Femur (tissue), 1 donor: ENCODE results near the gene RAPH1.
"Not testable (repeated sequence)": the region's sequence is repeated elsewhere in the genome, so short reads cannot be mapped to it uniquely, and the experiment has no call there.

Experiments used
- DNase-seq: peaks from one replicate; pipeline ENCODE4 v3.0.0-alpha.2; 2017

Gene RAPH1

DNA sequence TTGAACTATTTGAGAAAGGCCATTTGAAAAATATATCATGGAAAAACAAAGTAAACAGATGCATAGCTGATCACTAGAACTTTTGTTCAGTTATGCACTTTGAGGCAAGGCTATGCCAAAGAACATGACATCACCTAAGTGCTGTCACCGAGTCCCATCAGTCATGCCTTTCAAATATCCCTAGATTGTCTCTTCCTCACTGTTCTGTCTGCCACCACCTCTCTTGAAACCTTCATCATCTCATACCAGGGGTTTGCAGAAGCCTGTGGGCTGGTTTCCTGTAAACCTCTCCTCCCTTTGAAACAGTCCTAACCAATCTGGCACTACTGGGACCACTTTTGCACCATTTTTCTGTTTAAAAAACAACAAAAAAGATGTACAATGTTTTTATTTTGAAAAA is 12.3 kb upstream of the RAPH1 start:
- DNase-seq, result no peak

DNA sequence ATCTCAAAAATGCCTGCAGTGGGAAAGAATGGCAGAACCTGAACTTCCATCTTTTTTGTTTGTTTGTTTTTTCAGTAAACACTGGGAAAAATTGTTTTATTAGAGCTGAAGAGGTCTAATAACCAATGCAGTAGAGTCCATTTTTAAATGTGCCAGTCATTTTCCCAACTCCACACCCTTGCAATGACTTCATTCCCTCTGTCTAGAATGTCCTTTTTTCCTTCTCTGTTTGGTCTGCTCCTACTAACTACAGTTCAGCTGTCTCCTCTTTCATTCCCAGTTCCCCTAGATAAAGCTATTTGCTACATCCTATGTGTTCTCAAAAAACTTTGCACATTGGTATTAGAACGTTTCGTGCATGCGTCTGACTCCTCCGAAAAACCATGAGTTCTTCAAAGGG is 9.3 kb upstream of the RAPH1 start:
- DNase-seq, result no peak

DNA sequence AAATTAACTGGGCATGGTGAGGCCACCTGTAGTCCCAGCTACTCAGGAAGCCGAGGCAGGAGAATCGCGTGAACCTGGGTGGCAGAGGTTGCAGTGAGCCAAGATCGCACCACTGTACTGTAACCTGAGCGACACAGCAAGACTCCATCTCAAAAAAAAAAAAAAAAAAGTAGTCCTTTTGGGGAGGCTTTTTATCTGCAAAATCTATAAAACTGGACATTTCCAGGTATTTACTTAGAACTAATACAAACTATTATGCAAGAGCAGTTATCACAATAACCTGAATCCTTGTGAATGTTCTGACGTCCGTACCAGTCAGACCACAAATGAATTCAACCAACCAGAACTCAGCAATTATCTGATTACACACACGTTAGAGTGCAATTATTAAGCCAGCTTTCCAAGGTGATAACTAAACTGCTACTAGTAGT is 8.8 kb upstream of the RAPH1 start:
- DNase-seq, result no peak

DNA sequence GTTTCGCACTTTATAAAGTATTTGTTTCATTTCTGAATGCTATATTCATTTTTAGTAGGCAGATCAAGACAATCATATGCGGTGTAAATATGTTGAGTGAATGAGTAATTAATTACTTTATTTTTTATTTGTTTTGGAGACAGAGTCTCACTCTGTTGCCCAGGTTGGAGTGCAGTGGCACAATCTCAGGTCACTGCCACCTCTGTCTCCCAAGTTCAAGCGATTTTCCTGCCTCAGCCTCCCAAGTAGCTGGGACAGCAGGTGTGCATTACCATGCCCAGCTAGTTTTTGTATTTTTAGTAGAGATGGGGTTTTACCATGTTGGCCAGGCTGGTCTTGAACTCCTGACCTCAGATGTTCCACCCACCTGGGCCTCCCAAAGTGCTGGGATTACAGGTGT is 5.5 kb upstream of the RAPH1 start:
- DNase-seq, result not testable (repeated sequence)

DNA sequence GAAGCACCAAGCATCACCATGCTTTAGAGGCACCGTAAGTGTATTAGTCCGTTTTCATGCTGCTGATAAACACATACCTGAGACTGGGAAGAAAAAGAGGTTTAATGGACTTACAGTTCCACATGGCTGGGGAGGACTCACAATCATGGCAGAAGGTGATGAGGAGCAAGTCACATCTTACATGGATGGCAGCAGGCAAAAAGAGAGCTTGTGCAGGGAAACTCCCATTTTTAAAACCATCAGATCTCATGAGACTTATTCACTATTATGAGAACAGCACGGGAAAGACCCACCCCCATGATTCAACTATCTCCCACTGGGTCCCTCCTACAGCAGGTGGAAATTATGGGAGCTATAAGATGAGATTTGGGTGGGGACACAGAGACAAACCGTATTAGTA is 3.1 kb upstream of the RAPH1 start:
- not testable (repeated sequence) for DNase-seq

DNA sequence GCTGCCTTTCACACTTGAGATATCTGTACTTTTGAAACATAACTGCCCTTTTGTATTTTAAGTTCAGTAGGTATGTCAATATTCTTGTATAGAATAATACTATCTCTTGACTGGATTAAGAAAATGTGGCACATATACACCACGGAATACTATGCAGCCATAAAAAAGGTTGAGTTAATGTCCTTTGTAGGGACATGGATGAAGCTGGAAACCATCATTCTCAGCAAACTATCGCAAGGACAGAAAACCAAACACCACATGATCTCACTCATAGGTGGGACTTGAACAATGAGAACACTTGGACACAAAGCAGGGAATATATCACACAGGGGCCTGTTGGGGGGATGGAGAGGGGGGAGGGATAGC is 1.5 kb upstream of the RAPH1 start:
- not testable (repeated sequence) for DNase-seq

DNA sequence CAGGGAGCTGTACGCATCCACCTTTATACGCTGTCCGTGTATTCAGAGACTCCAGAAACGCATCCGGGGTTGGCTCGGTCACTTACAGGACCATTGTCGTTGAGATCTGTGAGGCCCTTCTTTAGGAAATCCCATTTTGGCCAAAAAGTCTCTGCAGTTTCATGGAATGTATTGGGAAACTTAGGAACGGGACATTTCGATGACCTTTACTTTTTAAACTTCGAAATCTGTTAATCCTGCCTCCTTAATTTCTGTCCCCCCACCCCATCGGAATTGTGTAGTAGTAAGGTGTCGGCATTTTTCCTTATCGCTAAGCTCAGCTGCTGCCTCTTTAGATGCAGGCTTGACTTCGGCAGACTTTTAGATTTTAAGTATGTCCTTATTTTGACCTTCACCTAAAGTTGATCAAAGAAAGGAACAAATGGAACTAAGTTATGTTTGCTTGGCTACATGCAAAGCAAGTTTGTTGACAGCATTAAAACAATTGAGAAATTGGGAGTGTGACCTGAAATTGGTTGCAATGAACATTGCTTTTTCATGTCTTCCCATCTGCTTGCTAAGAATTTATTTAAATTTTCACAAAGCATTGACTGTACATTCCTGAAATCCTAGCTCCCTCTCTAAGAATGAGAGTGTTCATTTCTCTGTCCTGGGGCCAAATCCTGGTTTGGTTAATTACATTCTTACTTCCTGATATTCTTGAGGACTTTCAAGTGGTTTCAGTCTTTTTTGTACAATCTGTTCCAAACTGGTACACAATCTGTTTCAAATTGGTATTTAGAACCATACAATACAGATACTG is 884 bp upstream of the RAPH1 start:
- DNase-seq, result no peak

DNA sequence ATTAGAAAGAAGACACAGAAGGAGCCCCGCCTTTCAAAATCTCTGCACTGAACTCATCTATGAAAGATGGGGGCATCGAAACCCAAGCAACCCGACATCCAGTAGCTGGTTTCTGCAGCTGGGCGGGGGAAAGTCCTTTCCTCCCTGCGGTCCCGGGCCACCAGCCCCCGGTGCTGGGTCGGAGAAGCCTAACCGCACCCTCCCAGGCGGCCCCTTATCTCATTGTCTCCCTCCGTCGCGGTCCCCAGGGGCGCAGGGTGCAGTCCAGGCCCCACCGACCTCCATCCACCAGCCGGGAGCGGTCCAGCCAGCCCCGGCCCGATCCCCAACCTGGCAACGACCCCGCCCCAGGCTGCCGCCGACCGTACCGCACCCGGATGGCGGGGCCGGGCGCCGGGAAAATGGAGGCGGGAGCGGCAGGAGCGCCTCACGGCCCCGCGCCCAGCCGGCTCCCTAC is 452 bp downstream of the RAPH1 start:
- DNase-seq, result peak; percentile 68

DNA sequence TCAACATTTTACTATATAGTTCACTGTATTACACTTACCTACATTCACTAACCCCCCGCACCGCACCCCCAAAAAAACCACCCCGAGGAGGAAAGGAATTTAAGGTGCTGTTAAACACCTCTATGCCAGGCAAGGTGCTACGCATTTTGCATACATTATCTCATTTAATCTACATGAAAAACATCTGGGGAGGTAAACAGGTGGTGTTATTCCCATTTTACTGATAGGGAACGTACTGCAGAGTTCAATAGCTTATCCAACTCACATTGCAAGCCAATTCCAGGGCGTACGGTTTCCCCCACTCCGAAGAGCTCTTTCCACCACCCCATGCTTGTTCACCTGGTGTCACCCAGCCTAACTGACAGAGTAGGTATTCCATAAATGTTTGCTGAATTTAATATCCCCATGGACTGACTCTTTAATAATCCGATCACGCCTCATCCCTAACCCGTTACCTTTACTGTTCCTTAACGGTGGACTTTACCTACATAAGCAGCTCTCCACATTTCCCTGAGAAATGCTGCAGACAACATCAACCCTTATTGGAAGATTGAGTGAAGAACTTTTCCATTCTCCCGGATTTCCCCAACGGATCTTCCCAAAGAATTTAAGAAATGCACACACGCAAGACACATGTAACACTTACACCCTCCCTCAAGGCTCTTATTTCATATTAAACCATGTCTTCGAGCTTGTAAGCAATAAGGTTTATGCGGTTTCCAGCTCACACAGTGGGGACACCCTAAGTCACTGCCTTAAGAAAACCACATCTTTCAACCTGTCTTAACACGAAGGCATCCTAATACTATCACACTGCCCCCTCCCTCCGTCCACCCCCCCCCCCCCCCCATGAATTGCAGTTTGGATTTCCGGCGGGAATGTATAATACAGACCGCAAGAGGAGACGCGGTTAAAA is 1.2 kb downstream of the RAPH1 start:
- DNase-seq, result peak; percentile 32

DNA sequence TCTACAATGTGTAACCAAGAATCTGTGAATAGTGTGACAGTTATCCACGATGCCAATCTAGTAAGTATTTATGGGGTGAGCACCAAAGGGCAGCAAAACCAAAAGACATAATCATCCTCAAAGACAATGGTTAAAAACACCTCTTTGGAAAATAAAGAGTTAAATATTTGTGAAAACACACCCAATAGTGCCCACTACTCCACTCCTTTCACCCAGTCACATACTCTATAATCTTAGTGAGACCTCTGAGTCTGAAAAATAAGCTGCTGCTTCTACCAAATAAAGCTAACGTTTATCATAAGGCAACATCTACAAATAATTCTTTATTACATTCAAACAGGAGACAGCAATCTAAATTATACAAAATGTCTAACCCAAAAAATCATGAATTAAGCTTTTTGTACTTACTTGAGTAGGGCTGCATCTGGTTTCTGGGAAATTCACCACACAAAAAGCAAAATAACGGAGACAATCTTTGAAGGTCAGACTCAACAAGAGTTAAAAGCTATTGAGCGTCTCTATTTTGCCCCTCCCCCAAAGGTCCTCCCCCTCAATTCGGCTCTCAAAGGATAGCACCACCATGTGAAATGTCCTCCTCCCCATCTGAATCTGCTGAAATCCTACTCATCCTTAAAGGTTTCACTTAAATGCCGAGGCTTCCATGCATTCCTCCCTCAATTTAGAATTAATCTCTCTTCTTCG is 2.0 kb downstream of the RAPH1 start:
- peak; percentile 47 for DNase-seq

DNA sequence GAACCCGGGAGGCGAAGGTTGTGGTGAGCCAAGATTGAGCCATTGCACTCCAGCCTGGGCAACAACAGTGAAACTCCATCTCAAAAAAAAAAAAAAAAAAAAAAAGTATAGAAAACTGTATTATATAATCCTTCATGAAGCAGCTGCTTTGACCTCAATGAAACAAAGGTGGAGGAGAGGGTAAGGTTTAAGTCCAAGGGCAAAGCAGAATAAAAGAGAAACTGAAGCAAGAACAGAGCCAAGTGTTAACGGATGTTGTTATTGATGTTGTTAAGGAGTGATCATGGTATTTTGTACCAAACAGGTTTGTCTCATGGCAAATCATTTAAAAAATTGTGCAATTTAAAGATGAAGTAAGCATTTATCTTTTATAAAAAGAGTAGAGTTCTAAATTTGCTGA is 7.4 kb downstream of the RAPH1 start:
- no peak for DNase-seq

DNA sequence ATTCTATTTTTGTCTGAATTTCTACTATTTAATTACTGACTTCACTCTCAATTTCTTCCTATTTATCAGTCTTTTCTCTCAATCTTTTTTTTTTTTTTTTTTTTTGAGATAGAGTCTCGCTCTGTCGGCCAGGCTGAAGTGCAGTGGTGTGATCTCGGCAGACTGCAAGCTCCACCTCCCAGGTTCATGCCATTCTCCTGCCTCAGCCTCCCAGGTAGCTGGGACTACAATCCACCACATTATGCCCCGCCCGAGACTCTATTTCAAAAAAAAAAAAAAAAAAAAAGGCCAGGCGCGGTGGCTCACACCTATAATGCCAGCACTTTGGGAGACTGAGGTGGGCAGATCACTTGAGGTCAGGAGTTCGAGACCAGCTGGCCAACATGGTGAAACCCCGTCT is 21.8 kb downstream of the RAPH1 start:
- not testable (repeated sequence) for DNase-seq

DNA sequence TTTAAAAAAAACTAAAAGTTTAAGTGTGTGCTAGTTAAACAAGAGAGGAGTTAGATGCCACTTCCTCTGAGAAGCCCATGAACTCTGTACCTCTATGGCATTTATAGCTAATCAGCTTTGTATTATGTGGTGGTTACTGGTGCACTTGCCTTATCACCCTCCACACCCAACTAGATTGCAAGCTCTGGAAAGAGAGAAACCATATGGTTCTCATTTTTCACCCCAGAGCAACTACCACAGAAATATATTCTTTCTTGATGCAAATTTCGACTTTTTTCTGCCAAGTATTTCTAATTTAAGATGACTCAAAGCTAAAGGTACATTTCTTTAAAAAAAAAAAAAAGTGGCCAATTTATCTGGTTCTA is 24.2 kb downstream of the RAPH1 start:
- no peak for DNase-seq

DNA sequence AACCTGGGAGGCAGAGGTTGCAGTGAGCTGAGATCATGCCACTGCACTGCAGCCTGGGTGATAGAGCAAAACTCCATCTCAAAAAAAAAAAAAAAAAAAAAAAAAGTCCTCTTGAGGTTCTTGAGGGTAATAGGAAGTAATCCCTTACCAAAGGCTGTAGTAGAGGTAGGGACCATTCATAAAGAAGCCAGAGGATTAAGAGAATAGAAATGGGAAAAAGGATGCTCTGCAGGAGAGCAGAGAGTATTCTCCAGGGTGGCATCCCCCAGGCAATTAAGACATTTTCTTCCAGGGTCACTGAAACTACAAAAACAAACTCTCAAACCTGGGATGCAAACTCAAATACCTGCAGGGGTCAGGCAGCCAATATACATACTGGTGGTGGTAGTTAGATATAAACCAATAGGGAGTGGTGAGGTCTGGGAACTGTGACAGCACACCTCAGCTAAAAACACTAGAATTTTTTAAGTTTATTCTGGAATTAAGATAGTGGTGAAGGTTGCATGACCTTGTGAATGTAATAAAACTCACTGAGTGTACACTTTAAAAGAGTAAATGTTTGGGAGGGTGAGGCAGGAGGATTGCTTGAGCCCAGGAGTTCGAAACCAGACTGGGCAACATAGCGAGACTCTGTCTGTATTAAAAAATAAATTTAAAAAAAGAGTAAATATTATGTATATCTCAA is 24.7 kb downstream of the RAPH1 start:
- DNase-seq, result no peak

DNA sequence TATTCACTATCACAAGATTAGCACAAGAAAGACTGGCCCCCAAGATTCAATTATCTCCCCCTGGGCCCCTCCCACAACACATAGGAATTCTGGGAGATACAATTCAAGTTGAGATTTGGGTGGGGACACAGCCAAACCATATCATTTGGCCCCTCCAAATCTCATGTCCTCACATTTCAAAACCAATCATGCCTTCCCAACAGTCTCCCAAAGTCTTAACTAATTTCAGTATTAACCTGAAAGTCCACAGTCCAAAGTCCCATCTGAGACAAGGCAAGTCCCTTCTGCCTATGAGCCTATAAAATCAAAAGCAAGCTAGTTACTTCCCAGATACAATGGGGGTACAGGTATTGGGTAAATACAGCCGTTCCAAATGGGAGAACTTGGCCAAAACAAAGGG is 31.6 kb downstream of the RAPH1 start:
- not testable (repeated sequence) for DNase-seq

DNA sequence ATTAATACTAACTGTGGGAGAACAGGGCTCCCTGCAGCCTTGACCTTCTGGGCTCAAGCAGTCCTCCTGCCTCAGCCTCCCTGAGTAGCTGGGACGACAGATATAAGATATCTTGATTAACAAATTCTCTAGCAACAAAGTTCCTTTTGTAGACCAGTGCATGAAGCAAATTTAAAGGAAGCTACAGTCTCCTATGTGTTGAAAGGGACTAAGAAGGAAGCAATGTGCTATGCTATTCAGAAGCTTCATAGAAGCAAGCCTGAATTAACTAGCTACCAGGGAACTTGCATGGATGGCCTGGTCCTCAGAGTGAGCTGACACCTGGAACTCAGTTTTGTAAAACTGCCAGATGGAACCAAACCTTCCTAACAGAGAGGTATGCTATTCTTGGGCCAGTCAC is 33.2 kb downstream of the RAPH1 start:
- DNase-seq, result no peak

DNA sequence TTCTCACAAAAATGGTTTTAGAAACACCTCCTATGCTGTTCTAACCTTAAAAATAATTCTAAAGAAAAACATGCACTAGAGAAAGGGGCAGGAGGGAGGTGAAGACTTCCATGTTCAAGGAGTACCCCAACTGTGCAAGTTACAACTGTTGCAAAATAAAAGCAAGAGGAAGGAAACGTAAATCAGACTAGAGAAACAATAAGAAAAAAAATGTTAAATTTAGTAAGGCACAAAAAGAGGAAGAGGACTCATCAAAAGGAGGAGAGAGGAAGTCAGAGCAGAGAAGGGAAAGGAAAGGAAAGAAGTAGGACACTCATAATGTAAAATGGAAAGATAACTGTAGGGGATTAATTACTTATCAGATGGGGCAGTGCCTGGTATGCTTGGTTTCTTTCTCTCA is 34.1 kb downstream of the RAPH1 start:
- no peak for DNase-seq

DNA sequence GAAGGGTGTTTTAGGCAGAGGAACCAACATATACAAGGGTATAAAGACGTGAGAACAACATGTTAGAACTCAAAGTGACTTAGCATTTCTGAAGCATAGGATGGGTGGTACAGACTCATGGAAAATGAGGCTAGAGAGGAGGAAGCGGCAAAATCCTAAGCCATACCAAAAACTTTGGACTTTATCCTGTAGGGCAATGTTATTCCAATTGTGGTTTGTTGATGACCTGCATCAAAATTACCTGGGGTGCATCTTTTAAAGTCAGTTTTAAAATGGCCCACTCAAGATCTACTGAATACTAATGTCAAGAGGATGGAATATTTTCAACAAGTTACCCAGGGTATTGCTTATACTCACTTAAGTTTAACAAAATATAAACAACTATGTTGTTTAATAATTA is 34.8 kb downstream of the RAPH1 start:
- DNase-seq, result no peak

DNA sequence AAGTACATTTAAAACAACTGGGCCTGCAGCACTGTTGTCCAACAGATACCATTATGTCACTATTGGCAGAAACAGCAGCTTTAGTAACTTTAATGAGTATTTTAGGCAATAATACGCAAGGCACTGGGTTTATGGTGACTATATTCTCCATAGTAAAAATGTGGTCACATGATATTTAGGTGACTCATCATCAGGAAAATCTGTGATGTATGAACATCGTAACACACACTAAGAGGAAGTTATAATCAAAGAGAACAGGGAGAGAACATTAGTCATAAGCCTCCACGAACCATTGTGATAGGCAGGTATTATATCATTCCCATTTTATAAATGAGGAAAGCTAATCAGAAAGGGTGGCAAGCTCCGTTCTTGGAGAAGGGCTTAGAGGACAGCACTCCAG is 36.9 kb downstream of the RAPH1 start:
- no peak for DNase-seq

DNA sequence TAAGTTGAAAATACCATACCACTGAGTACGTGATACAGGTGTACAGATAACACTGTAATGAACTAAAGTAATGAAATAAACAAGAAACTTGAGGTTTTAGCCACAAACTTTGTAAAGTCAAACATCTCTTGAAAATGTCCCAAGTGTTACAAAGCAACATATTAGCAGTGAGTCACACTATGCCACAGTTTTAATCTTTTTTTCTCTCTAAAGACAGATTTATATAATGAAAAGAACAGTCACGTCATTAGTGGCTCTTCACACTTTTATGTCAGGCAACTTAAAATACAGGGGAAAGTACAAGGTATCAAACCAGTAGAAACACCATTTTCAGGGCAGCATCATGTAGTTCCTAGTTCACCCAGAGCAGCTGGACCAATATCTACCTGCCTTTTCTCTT is 42.1 kb downstream of the RAPH1 start:
- DNase-seq, result no peak

DNA sequence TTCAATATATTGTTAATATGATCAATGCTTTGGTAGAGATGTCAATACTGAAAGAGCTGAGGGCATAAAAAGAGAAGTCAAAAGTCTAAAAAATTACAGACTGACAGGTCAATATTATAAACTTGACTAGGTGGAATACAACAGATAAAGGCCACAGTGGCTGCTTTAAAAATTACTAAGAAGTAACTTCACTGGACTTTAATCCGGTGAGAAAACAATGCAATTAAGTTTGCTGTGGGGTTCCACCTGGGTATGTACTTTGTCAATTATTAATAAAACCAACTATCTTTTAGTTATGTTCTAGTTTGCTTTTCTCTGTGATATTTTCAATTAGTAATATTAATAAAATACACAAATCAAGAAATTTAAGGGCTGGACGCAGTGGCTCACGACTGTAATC is 44.7 kb downstream of the RAPH1 start:
- no peak for DNase-seq

DNA sequence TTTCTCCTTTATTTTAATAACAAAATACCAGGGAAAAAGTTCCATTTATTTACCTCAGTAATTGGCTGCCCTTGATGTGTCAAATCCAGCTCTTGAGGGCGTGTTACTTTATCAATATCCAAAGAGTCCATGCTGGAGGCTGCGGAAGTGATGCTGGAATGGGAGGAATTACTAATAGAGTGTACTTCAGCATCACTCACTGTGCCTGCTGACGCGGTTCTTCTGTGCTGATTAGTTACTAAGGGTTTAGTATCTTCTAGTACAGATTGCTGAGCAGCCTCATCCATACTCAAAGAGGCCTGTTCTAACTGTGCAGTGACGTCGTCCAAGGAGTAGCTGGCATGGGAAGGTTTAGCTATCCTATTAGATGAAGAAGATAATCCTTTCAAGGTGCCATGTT is 45.6 kb downstream of the RAPH1 start:
- no peak for DNase-seq
